ENCODE measurements around the gene MICALL1. TPM values are rescaled to one million over a fixed set of nuclear protein-coding genes. Genes with fewer than 3 reads are reported as not detected.

The MICALL1 gene
- total and polyA plus RNA-seq, 9 of the 15 experiments (the other 6 are each of a cell fraction or from before 2014, with no cell fraction given) = 0.32 to 21.5 (median 6.1) TPM

- no peak for TF ChIP-seq SAP30 (IDR thresholded peaks at IDR 0.05; ENCODE audit: borderline replicate concordance, insufficient read depth, low read depth, low read length, poor library complexity, severe bottlenecking)
- TF ChIP-seq, protein P1, sequence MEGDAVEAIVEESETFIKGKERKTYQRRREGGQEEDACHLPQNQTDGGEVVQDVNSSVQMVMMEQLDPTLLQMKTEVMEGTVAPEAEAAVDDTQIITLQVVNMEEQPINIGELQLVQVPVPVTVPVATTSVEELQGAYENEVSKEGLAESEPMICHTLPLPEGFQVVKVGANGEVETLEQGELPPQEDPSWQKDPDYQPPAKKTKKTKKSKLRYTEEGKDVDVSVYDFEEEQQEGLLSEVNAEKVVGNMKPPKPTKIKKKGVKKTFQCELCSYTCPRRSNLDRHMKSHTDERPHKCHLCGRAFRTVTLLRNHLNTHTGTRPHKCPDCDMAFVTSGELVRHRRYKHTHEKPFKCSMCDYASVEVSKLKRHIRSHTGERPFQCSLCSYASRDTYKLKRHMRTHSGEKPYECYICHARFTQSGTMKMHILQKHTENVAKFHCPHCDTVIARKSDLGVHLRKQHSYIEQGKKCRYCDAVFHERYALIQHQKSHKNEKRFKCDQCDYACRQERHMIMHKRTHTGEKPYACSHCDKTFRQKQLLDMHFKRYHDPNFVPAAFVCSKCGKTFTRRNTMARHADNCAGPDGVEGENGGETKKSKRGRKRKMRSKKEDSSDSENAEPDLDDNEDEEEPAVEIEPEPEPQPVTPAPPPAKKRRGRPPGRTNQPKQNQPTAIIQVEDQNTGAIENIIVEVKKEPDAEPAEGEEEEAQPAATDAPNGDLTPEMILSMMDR (IDR thresholded peaks at IDR 0.05 in 2 of 3, conservative IDR thresholded peaks at IDR 0.05 in 1 of 3; ENCODE audit: insufficient read depth in 2 of 3, low read depth in 1 of 3, low read length in 3 of 3) = peak in 2 of 3 experiments; percentile 52 to 65; a peak in 4 of 6 replicates
- TF ChIP-seq TRIM24 (IDR thresholded peaks at IDR 0.05) = 0 out of 4 replicates have a peak, but pooled peaks of 1 of the 2 experiments have one; percentile 10
- TF ChIP-seq RAD21 (CRISPR knock-in tag; conservative IDR thresholded peaks at IDR 0.05 in 1 of 2, IDR thresholded peaks at IDR 0.05 in 1 of 2) = peak in 1 of 2 experiments; percentile 54; a peak in 2 of 4 replicates
- no peak for TF ChIP-seq ZNF586 (CRISPR knock-in tag; conservative IDR thresholded peaks at IDR 0.05)
- no peak for TF ChIP-seq CREBBP (IDR thresholded peaks at IDR 0.05; ENCODE audit: low read depth, low read length)
- no peak for TF ChIP-seq MAFK (IDR thresholded peaks at IDR 0.05; ENCODE audit: low read length)
- TF ChIP-seq NCOA1 (IDR thresholded peaks at IDR 0.05; ENCODE audit: low read depth) = no peak
- TF ChIP-seq GABPA (tag; conservative IDR thresholded peaks at IDR 0.05; ENCODE audit: low read depth) = peak; percentile 19
- TF ChIP-seq MYNN (IDR thresholded peaks at IDR 0.05) = no peak
- TF ChIP-seq MYNN (CRISPR knock-in tag; IDR thresholded peaks at IDR 0.05) = no peak
- TF ChIP-seq, protein P2, sequence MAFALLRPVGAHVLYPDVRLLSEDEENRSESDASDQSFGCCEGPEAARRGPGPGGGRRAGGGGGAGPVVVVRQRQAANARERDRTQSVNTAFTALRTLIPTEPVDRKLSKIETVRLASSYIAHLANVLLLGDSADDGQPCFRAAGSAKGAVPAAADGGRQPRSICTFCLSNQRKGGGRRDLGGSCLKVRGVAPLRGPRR (CRISPR knock-in tag; IDR thresholded peaks at IDR 0.05) = no peak
- TF ChIP-seq ATF1 (CRISPR knock-in tag; IDR thresholded peaks at IDR 0.05) = no peak
- no peak for TF ChIP-seq ATF1 (tag; IDR thresholded peaks at IDR 0.05)
- TF ChIP-seq SAFB (IDR thresholded peaks at IDR 0.05; ENCODE audit: borderline replicate concordance, low read depth, low read length) = peak; percentile 30; the same call in 1 of the 2 replicates
- peak; percentile 81 for TF ChIP-seq GATAD2B (IDR thresholded peaks at IDR 0.05; ENCODE audit: borderline replicate concordance)
- TF ChIP-seq ZNF551 (CRISPR knock-in tag; IDR thresholded peaks at IDR 0.05) = no peak
- no peak for TF ChIP-seq ZNF311 (CRISPR knock-in tag; IDR thresholded peaks at IDR 0.05)
These were observed at the start of gene MICALL1 (continued) for GRCh38 chr22:37905534-37906363.

Measured in K562 (cell line).